Endometrial microvascular endothelial cells (primary cell): ENCODE measurements around the gene MRGPRX2. TPM values are rescaled to one million over a fixed set of nuclear protein-coding genes. Genes with fewer than 3 reads are reported as not detected.

ENCODE experiments used
- in situ Hi-C: cut with HindIII; loops from 2 replicates; pipeline ENCODE4 v1.10.0; 2017; ENCODE audit warnings: low sequenced_read_pairs, low pct_unique_long_range_greater_than_20kb; ENCODE audit errors: inconsistent ontology term
- total RNA-seq: library from RNA; depleted of rRNA; stranded (reverse); fragments of >200 nt; gene quantifications from one replicate; pipeline ENCODE4 v1.2.3, GENCODE V29; 2015; ENCODE audit errors: inconsistent ontology term

Gene MRGPRX2
- not detected for total RNA-seq

- in situ Hi-C loops: no loop called here
Measured at GRCh38 chr11:19060629-19061028, at the start of gene MRGPRX2. TSS of gene MRGPRX2 (minus strand) at chr11:19060717. CDS start at chr11:19056402, 4,315 bp downstream.

- in situ Hi-C loops: no loop called here
Measured at GRCh38 chr11:19110295-19110694, 49.8 kb upstream of the MRGPRX2 start.

GRCh38 chr11:19107125-19107524, 46.6 kb upstream of the MRGPRX2 start:
- in situ Hi-C loops: no loop called here

GRCh38 chr11:19105011-19105410, 44.5 kb upstream of the MRGPRX2 start:
- in situ Hi-C loops: no loop called here

- in situ Hi-C loops: no loop called here
Measured at GRCh38 chr11:19102521-19102900, 42.0 kb upstream of the MRGPRX2 start.

- in situ Hi-C loops: no loop called here
Measured at GRCh38 chr11:19101796-19102520, 41.4 kb upstream of the MRGPRX2 start.

- in situ Hi-C loops: no loop called here
Measured at GRCh38 chr11:19100885-19101284, 40.4 kb upstream of the MRGPRX2 start.

- in situ Hi-C loops: no loop called here
Measured at GRCh38 chr11:19099093-19099492, 38.6 kb upstream of the MRGPRX2 start.

GRCh38 chr11:19094859-19095258, 34.3 kb upstream of the MRGPRX2 start:
- in situ Hi-C loops: no loop called here

- in situ Hi-C loops: no loop called here
Measured at GRCh38 chr11:19093976-19094375, 33.5 kb upstream of the MRGPRX2 start.

- in situ Hi-C loops: no loop called here
Measured at GRCh38 chr11:19092850-19093249, 32.3 kb upstream of the MRGPRX2 start.

- in situ Hi-C loops: no loop called here
Measured at GRCh38 chr11:19092342-19092741, 31.8 kb upstream of the MRGPRX2 start.

- in situ Hi-C loops: no loop called here
Measured at GRCh38 chr11:19091366-19091765, 30.8 kb upstream of the MRGPRX2 start.

- in situ Hi-C loops: no loop called here
Measured at GRCh38 chr11:19089421-19089820, 28.9 kb upstream of the MRGPRX2 start.

GRCh38 chr11:19088791-19089190, 28.3 kb upstream of the MRGPRX2 start:
- in situ Hi-C loops: no loop called here

- in situ Hi-C loops: no loop called here
Measured at GRCh38 chr11:19087658-19088057, 27.1 kb upstream of the MRGPRX2 start.

GRCh38 chr11:19084661-19085315, 24.3 kb upstream of the MRGPRX2 start:
- in situ Hi-C loops: no loop called here

GRCh38 chr11:19083166-19083565, 22.6 kb upstream of the MRGPRX2 start:
- in situ Hi-C loops: no loop called here

GRCh38 chr11:19080579-19080993, 20.1 kb upstream of the MRGPRX2 start:
- in situ Hi-C loops: no loop called here

GRCh38 chr11:19079643-19080440, 19.3 kb upstream of the MRGPRX2 start:
- in situ Hi-C loops: no loop called here
